GM19397 (cell line): ENCODE data around the gene MPC1.
"Not testable (repeated sequence)": the region's sequence is repeated elsewhere in the genome, so short reads cannot be mapped to it uniquely, and the experiment has no call there.

Experiments used
- ATAC-seq: cut with Tn5 transposase; IDR thresholded peaks from one replicate; pipeline ENCODE4 v1.9.1; 2021; ENCODE audit warnings: mild to moderate bottlenecking, moderate library complexity; ENCODE audit not compliant: unreplicated experiment

MPC1 gene

DNA sequence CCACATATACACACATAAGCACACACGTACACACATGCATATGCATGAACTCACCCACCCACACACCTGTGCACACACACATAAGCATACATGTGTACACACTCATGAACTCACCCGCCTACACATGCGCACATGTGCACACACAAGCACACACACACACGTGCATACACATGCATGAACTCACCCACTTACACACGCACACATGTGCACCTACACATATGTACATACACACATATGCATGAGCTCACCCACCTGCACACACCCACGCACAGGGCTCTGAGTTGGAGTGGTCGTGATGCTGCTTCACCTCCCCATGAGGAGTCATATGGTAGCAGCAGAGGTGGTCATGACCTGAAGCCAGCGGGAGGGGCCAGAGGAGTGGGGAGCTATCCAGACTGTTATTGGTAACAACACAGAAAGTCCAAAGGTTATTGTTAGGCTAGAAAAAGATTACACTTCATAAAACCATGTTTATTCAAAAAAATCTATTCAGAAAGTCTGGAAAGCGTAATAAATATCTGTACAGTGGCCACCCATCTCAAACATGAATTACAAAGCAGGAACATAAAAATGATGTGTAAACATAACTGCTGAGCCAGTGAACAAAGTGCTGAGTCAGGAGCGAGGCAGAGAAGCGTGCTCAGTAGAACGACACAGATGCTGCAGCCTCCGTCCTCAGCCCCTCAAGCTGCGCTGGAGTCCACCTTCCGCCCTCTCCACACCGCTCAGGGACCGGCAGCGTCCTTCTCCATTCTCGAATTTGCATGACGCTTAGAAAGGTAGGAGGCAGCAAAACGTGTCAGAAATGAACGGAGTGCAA, 26.4 kb upstream of the MPC1 start:
- ATAC-seq = no peak

DNA sequence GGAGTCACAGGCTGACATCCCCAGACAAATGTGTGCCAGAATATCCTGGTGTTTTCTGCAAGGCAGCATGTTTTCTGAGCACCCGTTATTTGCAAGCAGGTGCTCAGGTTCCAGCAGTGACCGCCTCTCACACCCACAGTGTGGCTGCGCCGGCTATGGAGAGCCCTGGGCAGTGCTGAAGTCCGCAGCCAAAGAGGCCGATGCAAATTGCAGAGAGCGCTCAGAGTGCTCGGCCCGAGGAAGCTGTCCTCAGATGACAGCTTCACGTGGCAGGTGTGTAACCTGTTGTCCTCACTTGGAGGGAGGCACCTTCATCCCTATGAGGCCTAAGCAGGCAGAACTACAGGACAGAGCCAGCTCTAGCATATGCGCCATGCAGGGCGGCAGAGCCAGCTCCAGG, 23.5 kb upstream of the MPC1 start:
- no peak for ATAC-seq

- no peak for ATAC-seq
Measured at GRCh38 chr6:166405386-166405785, 22.6 kb upstream of the MPC1 start.

GRCh38 chr6:166402582-166403277, 20.0 kb upstream of the MPC1 start:
- no peak for ATAC-seq

- ATAC-seq = not testable (repeated sequence)
Measured at GRCh38 chr6:166400649-166401250, 18.0 kb upstream of the MPC1 start.

- ATAC-seq = no peak
Measured at GRCh38 chr6:166400181-166400580, 17.4 kb upstream of the MPC1 start.

- ATAC-seq = no peak
Measured at GRCh38 chr6:166398348-166398747, 15.6 kb upstream of the MPC1 start.

- no peak for ATAC-seq
Measured at GRCh38 chr6:166397849-166398248, 15.1 kb upstream of the MPC1 start.

DNA sequence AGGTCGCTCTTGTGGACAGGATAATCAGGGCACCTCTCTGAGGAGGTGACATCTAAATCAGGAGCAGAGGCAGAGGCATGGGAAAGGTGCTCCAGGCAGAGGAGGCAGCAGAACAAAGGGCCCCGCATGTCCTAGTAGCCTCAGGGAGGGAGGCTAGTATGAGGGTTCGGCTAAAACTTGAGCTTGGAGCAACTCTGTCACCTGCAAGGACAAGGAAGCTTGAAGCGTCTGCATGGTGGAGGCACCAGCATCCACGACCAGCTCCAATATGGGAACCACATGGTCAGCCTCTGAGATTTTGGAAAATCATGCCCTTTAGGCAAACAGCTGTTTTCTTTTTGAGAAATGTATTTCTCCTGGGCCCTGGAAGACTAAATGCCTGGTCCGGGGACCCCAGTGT, 13.0 kb upstream of the MPC1 start:
- ATAC-seq = no peak

GRCh38 chr6:166395351-166395750, 12.6 kb upstream of the MPC1 start:
- ATAC-seq = no peak

DNA sequence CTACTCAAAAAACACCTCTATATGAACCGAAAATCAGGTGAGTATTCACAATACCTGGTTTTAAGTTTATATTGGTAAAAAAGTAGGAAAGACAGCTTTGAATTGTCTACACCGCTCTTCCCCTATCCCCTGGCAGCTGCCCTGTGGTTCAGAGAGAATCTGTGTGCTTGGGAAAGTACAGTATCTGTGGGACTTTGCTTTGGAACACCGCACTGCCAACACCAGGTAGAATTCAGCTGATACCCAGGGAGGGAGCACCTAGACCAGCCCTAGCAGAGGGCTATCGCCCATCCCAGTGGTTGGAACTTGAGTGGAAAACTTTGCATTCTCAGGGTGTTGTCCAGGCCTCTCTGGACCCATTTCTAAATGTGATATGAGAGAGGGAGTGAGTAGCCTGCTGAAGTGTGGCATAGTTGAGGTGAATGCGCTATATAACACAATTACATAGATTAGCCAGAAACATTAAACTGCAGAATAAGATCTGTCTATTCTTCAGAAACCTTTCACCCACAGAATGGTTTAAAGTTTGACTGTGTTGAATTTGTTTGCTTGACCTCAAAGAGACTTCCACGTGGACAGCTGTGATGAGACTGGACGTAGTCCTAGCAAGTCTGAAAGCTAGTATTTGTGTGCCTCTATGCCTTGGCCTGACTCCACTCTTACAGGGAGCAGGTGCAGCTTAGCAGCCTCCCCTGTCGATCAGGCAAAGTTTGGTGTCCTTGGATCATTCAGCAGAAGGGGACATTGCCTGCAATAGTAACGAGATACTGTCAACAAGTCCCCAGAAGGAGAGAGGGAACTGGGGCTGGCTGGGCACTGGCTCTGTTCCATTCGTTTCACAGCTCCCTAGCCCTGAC, 11.5 kb upstream of the MPC1 start:
- ATAC-seq = no peak

- ATAC-seq = no peak
Measured at GRCh38 chr6:166393535-166393823, 10.7 kb upstream of the MPC1 start.

- not testable (repeated sequence) for ATAC-seq
Measured at GRCh38 chr6:166392755-166393534, 10.2 kb upstream of the MPC1 start.

DNA sequence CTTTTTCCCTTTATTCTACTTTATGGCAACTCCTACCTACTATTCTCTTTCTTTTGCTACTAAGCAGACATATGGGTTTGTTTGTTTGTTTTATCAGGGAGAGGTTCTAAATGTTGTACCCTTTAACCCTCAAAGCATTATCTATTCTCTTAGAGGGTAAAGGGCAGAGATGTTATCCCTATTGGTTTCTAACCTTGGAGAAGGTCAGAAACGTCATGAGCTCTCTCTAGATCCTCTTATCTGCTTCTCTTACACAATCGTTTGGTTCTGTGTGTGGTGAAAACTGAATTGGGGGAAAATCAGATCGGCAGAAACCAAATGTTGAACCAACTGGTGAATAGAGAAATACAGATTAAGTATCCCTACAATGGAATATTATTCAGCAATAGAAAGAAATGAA, 6.4 kb upstream of the MPC1 start:
- no peak for ATAC-seq

- ATAC-seq = no peak
Measured at GRCh38 chr6:166388290-166389004, 5.7 kb upstream of the MPC1 start.

- no peak for ATAC-seq
Measured at GRCh38 chr6:166387642-166388289, 5.0 kb upstream of the MPC1 start.

- ATAC-seq = not testable (repeated sequence)
Measured at GRCh38 chr6:166387098-166387497, 4.4 kb upstream of the MPC1 start.

DNA sequence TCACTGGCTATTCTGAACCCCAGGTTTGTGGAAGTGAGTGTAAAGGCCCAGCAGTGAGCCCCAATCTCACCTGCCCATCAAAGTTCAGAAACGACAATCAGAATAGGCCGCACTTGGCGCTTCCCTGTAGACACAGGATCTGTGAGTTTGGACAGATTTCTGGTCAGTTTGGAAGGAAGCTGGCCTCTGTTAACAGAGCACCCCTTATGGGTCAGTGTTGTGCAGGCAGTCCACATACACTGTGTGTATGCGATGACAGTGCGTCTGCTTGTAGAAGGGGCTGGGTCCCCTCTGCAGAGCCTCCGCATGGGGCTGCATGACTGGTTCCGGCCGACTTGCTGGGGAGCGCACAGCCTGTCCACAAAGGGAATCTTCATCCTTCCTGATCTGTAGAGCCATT, 3.4 kb upstream of the MPC1 start:
- no peak for ATAC-seq

- ATAC-seq = not testable (repeated sequence)
Measured at GRCh38 chr6:166383802-166384363, 1.1 kb upstream of the MPC1 start.
